Pulmonary artery endothelial cell (primary cell): ENCODE data around the gene TUT1. TPM values are rescaled to one million over a fixed set of nuclear protein-coding genes. Genes with fewer than 3 reads are reported as not detected.
"Not testable (repeated sequence)": the region's sequence is repeated elsewhere in the genome, so short reads cannot be mapped to it uniquely, and the experiment has no call there.

Source experiments
- DNase-seq: peaks from one replicate; pipeline ENCODE4 v3.0.0-alpha.2; 2011; ENCODE audit warnings: low read depth, low spot score
- total RNA-seq: library from RNA; depleted of rRNA; stranded (reverse); fragments of >200 nt; gene quantifications from 2 replicates; pipeline ENCODE4 v1.2.3, GENCODE V29; 2014

The TUT1 gene
- total RNA-seq, 1 donor from 2014 or later = 9.6 TPM

DNA sequence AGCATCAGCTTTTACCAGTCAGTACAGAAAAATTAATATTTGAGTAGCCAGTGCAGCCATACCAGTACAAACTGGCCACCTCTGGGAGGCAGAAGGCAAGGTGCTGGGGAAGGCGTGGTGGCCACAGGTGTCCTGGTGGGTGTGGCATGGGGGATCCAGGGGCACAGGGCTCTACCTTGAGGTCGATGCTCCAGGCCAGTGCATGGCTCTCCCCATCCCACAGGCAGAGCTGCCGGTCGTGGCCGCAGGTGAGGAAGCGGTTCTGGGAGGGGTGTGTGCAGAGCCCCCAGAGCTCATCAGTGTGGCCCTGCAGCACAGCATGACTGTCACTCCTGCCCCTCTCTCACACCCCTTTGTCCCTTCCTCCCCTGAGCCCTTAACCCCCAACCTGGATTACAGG lies 14.1 kb upstream of the TUT1 start:
- DNase-seq = no peak

GRCh38 chr11:62604460-62605120 lies 13.3 kb upstream of the TUT1 start:
- no peak for DNase-seq

DNA sequence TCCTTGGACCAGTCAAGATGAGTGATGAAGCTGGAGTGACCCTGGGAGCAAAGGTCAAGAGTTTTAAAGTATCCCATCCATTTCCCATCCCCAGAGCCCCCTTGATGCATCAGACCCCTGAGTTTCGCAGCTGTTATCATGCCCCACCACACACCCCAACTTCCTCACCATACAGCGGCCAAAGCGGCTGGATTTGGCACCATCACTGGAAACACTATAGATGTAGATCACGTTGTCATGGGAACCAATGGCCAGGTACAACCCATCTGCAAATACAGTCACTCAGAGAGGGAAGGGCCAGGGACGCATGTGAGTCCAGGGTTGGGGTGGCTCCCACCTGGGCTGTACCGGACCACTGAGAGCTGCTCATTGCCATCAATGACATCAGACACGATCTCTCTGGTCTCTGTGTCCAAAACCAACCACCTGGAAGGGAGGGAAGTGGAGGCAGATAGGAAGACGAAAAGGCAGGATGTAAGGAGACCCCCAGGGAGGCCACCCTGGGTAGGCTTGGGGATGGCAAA lies 12.5 kb upstream of the TUT1 start:
- DNase-seq = no peak

DNA sequence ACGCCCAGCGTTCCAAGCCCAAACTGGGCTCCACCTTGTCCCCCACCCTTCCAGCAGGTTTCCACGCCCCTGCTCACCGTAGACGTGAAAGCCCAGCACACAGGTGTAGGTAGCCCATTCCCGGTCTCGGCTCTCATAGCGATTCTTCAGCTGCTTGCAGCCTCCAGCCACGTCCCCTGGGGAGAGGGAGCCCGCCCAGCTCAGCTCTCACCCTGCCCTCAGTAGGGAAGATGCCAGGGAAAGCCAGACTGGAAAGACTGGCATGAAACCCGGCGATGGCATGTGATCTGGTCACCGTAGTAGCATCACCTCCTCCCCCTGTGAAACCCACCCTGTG lies 11.7 kb upstream of the TUT1 start:
- no peak for DNase-seq

DNA sequence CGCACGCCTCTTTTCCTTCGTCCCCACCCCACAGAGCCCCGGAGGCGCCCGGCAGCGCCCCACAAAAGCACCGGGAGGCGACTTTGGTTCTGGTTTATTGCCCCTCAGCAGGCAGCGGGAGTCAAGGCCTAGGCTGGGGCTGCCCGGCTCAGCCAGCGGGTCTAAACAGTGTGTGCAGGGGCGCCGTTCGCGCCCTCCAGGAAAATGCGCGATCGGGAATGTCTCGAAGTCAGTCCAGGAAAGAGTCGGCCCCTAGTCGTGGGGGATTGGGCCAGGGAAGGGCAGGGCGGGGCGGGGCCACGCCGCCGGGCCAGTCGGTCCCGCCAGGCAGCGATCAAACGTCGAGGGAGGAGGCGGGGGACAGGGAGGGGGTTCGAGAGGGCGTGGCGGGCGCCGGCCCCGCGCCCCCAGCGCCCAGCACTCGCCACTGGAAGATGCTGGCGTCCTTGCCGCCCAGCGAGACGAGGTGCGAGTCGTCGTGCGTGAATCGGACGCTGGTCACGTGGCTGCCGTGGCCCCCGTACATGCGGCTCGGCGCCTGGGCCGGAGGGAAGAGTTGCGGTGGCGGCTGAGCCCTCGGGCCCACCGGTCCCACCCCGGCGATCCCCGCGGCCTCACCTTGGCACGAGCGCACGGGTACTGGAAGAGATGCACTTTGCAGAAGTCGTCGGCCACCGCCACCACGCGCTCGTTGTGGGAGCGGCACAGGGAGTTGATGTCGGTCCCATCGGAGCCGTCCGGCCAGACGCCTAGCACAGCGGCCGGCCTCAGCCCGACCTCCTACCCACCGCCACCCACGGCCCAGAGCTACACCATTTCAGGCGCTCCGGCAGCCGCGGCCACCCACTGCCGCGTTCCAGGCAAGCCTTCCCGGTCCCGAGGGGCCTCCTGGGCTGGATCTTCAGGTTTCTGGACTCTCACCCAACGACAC lies 11.1 kb upstream of the TUT1 start:
- no peak for DNase-seq

DNA sequence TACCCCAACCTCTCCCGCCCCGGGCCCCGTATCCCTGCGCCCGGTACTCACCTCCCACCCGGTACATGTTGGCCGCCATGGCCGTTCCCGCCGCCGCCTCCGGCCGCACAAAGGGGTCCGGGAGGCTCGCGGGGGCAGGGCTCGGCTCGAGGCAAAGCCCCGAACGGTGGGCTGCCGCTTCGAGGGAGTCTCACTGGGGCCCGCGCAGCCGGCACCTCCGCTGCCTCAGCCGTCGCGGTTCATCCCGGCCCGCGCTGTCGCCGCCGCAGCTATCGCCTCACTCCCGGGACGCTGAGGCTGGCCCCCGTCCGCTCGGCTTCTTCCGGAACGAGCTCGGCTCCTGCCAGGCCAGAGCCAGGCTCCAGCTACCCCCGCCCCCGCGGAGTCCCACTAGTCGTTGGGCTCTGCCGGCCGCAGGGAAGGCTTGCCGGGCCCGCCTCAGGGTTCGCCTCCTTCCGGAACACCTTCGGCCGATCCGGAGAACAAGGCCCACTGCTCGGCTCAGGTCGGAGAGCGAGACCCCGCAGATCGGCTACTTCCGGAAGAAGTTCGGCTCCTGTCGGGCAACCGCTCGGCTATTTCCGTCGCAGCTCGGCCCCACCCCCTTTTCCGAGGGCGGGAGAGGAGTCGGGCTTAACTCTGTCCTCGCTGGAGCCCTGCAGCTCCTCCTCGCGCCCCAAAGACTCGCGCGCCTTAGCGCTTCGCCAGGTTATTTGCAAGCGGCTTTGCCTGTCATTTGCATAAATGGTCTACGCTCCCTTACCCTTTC lies 10.2 kb upstream of the TUT1 start, which contains the start of gene MTA2:
MTA2 (minus strand) TSS at position 494 of the 769 bp plus-strand sequence; CDS start at position 79, 415 bp downstream.
- DNase-seq = peak; percentile 92

DNA sequence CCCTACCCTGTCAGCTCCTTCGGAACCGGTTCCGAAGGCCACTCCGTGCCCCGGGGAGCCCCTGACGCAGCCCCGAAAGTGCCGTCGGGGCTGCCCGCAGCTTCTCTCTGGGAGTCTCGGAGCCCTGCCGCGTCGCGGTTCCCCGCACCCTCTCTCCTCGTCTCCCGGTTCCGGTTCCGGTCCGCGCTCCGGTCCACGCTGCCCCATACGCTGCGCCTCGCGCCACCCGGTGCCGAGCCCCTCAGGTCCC lies 9.7 kb upstream of the TUT1 start:
- DNase-seq = no peak

DNA sequence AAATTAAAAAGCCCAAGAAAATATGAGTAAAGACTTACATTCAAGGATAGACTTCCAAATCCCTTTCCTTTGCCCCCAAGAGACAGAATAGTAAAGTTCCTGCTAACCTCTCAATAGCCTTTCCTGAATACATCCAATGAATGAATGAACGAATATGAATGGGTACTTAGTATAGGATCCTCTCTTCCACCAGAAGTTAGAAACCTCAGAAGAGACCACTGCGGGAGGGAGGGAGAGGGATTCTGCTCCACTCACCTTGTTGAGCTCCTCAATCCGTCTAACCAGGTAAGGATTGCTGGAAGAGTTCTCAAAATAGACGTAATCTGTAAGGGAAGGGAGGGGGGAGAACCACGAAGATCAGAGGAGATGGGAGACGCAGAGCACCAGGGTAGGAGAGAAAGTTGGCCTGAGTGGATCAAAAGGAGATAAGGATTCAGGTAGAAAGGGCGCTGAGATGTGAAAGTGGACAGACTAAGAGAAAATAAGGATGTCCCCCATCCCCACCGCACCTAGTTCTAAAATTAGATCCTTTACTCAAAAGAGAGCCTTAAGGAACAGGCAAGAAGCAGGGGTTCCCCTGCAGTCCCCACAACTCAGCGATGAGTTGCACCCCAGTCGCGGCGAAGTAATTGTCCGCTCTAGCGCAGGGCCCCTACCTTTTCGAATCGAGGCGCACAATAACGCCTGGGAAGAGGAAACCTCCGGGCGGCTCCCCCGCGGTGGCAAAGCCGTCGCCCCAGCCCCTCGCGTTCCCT lies 9.2 kb upstream of the TUT1 start:
- no peak for DNase-seq

DNA sequence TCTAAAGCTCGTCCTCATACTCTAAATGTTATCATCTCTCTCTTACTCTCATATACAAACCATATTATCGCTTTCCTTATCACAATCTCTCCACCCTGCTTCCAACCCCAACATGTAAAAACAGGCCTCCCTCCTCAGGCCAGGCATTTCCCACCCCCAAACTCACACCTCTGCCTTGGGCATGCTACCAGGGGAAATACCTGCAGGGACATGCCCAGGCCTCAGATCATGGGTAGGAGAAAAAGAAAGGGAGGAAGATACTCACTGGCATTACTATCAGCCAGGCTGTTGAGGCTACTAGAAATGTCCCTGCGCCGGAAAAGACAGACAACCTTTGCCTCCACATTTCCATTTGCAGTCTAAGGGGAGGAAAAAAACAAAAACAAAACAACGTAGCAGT lies 8.6 kb upstream of the TUT1 start:
- no peak for DNase-seq

DNA sequence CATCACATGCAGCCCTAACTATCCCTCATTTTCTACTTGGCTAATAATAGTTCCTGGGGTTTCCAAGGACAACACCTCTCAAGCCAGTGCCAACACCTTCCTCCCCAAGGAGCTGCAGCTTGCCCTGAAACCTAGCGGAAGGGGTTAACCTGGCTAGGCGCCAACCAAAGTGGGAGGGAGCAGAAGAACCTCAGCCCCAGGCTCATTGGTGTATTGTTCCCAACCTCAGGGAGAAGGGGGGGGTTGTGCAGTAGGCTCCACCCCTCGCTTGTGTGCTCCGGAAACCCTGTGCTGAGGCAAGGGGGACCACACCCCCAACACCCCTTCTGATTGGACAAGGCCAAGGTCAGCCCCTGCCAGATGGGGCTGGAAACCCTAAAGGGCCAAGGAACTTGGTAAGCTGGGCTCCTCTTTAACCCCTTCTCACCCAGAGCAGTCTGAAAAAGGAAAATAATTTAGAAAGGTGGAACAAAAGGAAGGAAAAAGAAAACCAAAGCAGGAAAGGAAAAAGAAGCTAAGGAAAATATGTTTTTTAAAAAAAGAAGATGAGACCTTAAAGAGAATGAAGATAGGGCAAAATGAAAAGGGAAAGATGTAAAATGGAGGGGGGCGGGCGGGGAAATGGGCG lies 7.9 kb upstream of the TUT1 start:
- DNase-seq = peak; percentile 98

- DNase-seq = no peak
Observed at GRCh38 chr11:62595124-62595523, 3.8 kb upstream of the TUT1 start.

GRCh38 chr11:62593434-62594044 lies 2.2 kb upstream of the TUT1 start:
- DNase-seq = peak; percentile 52

- no peak for DNase-seq
Observed at GRCh38 chr11:62592989-62593421, 1.7 kb upstream of the TUT1 start.

- DNase-seq = no peak
Observed at GRCh38 chr11:62592146-62592815, 958 bp upstream of the TUT1 start.

GRCh38 chr11:62588966-62589637 lies 2.2 kb downstream of the TUT1 start:
- no peak for DNase-seq

- not testable (repeated sequence) for DNase-seq
Observed at GRCh38 chr11:62585356-62585755, 6.0 kb downstream of the TUT1 start.

GRCh38 chr11:62581735-62582134 lies 9.6 kb downstream of the TUT1 start:
- DNase-seq = not testable (repeated sequence)

DNA sequence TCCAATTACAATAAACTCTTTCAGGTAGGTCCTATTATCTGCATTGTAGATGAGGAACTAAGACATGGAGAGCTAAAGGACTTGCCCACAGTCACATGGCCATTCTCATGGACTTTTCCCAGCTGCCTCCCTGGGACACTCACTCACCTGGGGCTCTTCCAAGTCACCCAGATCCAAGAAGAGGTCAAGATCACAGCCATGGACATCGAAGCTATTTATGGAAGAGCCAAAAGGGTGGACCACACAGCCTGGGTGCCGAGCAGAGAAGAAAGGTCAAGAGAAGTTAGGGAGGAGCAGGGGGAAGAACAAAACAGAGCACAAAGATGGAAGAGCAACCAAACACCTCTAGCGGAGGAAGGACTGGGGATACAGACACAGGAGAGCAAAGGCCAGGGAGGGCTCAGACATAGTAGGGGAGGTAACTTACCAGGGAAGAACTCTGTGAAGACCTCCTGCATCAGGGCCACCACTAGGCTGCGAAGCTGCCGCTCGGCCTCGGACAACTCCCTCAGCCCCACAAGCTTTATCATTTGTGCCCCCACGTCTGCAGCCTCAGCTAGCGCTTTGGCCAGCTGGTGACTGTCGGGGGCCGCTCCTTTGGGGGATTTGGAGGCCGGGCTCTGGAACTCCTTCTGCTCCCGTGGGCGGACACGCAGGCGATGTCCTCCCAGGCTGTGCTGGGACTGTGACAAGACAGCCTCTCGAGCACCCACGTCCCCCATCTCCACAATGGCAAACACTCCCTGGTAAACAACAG lies 10.2 kb downstream of the TUT1 start:
- no peak for DNase-seq
